DMS79 (cell line): ENCODE data around the gene ZNF333.
"Not testable (repeated sequence)": the region's sequence is repeated elsewhere in the genome, so short reads cannot be mapped to it uniquely, and the experiment has no call there.

Experiments
- DNase-seq: peaks from one replicate; lab custom pipeline; 2025; lab: John Stamatoyannopoulos, UW

ZNF333 gene

DNA sequence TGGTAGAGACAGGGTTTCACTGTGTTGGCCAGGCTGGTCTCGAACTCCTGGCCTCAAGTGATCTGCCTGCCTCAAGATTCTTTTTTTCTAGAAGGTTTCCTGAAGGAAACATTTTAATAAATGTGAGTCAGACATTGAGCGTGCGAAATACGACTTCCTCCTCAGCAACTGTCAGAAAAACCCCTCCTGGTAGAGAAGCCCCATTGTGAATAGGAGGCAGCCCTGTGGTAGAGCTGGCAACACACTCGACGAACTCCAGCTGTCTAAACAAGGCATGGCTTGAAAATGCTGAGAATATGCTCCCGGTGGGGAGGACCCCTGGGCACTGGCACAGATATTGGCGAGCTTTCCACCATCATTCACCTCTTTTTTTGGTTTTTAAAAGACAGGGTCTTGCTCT, 9.8 kb downstream of the ZNF333 start:
- DNase-seq = no peak

DNA sequence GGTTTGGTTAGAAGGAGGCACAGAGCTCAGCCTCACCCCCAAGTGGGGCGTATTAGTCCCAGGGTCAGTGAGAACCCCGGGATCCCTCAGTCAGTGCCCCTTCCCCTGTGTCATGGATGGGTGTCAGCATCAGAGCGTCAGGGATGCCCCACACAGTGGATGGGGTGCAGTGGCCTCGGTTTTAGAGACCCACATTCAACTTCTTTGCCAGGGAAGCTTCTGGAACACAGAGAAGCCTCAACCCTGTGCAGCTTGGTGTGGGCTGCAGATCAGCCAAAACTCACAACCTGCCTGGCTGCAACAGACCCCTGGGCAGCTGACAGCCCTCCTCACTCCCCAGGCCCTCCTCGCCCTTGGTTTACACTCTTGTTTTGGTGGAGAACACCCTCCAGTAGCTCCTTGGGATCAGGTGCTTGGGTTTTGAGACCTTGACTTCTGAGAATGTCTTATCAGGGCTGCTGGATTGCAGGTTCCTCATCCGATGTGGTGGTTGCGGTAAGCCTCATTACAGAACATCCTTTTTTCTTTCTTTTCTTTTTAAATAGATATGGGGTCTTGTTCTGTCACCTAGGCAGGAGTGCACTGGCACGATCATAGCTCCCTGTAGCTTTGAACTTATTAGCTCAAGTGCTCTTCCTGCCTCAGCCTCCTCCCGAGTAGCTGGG, 11.0 kb downstream of the ZNF333 start:
- no peak for DNase-seq

DNA sequence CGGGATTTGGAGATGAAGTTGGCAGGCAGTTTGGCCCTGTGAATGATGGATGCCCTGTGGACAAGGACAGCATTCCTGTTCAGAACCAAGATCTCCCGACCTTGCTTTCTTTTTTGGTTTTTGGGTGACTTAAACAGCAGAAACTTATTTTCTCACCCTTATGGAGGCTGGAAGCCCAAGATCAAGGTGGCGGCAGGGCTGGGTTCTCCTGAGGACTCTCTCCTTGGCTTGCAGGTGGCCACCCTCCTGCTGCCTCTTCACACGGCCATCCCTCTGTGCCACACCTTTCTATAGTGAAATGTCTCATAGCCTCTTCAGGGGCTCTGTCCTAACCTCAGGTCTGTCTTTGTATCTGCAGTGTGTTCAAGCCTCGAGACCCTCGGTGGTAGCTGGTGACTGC, 14.0 kb downstream of the ZNF333 start:
- DNase-seq = no peak

DNA sequence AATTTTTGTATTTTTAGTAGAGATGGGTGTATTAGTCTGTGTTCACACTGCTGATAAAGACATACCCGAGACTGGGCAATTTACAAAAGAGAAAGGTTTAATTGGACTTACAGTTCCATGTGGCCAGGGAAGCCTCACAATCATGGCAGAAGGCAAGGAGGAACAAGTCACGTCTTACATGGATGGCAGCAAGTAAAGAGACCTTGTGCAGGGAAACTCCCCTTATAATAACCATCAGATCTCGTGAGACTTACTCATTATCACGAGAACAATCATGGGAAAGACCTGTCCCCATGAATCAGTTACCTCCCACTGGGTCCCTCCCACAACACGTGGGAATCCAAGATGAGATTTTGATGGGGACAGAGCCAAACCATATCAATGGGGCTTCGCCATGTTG, 14.6 kb downstream of the ZNF333 start:
- DNase-seq = no peak

DNA sequence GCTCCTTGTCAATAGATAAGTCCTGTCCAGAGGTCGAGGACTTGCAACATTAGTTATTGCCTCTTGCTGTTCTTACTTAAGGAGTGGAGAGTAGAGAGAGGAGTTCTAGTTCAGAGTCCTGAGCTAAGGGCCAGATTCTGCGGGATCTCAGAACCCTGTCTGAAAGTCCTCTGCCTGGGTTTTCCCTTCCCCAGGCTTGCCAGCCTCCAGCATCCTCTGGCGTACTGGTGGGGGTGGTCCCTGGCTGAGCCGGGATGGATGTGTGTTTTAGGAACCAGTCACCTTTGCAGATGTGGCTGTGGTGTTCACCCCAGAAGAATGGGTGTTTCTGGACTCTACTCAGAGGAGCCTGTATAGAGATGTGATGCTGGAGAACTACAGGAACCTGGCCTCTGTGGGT, 26.0 kb downstream of the ZNF333 start:
- no peak for DNase-seq

DNA sequence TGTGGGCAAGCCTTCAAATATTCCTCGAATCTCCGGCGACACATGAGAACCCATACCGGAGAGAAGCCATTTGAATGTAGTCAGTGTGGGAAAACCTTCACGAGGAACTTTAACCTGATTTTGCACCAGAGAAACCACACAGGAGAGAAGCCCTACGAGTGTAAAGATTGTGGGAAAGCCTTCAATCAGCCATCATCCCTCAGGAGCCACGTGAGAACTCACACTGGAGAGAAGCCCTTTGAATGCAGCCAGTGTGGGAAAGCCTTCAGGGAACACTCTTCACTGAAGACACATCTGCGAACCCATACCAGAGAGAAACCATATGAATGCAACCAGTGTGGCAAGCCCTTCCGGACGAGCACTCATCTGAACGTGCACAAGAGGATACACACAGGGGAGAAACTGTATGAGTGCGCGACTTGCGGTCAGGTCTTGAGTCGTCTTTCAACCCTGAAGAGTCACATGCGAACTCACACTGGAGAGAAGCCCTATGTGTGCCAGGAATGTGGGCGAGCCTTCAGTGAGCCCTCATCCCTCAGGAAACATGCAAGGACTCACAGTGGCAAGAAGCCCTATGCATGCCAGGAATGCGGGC, 28.8 kb downstream of the ZNF333 start:
- DNase-seq = no peak

DNA sequence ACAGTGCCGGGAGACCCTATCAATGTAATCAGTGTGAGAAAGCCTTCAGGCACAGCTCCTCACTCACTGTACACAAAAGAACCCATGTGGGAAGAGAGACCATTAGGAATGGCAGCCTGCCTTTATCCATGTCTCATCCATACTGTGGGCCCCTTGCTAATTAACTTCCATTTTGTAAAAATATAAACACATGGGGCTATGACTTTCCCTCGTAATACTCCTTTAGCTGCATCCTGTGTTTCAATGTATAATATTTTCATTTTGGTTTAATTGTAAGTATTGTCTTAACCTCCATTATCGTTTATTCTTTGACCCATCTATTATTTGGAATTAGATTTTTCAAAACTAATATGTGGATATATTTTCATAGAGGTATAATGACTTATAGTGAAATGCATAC, 29.3 kb downstream of the ZNF333 start:
- no peak for DNase-seq

DNA sequence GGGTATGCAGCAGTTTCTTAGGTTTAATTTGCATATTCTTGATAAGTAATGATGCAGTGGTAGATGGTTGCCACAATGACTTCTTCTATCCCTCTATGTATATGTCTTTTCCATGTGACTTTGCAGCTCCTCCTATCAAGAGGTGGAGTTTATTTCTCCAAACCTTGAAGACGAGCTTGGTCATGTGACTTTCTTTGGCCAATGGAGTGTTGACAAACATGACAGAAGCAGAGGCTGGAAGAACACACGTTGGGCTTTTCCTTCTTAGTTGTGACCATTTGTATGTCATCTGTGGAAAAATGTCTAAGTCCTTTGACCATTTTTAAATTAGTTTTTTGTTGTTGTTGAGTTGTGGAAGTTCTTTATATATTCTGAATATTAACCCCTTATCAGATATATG, 32.3 kb downstream of the ZNF333 start:
- no peak for DNase-seq

DNA sequence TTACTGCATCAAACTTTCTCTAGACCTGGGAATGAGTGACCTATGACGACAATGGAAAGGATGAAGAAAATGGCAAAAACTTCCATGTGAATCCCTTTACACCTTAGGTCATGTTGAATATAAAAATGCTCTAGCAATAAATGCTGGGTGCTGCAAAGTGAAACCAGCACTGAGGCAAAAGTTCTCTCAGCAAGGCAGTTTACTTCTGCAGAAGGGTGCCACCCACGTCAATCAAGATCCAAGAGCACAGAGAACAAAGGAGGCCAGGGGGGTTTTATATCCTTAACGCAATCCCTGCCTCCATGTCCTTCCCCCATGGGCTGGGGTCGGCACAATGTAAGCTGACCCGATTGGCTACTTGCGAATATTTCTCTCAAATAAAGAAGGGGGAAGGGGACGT, 38.7 kb downstream of the ZNF333 start:
- no peak for DNase-seq

DNA sequence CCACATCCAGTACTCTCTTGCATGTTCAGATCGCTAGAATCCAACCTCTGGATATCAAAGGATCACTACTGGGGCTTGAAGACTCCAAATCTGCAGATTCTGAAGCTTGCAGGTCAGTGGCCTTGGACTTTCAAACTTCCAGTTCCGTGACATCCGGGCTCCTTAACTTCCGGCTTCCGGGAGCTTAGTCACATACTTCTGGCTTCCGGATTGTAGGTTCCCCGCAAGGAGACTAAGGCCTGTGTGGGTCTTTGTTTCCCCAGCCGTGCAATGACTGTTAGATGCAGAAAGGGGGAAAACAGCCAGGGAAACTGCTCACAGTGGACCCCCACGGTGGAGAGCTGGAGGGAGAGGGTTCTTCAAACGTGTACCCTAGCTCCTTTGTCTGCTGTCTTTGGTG, 41.4 kb downstream of the ZNF333 start:
- DNase-seq = no peak

DNA sequence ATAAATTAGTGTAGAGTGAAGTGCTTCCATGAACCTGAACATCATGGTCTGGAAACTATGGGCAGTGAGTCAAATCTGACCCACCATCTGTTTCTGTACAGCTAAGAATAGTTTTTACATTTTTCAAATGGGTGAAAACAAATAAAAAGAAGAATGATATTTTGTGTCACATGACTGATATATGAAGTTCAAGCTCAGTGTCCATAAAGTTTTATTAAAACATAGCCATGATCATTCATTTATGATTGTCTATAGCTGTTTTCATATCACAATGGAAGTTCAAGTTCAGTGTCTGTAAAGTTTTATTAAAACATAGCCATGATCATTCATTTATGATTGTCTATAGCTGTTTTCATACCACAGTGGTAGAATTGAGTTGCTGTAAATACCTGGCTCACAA, 42.7 kb downstream of the ZNF333 start:
- DNase-seq = no peak

DNA sequence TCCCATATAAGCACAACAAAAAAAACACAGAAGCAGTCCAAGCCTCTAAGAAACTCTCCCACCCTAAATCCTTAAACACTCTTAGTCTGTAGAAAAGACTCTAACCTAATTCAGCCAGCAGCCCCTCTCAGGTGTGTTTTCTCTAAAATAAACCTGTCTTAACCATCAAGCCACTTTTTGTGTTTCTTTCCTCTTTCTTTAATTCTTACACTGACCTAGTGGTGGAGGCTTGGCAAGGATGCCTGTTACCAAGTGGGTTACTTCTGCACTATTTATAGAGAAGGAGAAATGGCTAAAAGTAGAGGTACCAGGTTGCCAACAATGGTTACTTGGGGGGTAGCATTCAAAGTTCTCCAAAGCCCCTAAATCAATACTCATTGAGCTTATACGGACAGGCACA, 43.7 kb downstream of the ZNF333 start:
- DNase-seq = no peak

DNA sequence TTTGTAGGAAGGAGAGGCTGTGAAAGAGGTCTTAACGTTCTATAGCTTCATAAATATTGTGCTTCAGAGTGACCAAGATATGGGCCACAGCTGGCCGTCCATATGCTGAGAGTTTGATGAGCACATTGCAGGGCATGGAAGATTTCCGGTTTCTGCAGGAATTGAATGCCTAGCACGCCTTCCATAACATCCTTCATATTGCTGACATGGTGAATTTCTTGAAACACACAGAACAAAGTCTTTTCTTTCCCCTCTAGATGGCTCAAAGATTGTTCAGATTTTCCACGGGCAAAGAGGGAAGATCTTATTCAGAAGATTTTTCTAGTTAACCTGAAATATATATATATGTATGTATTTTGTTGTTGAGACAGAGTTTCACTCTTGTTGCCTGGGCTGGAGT, 46.1 kb downstream of the ZNF333 start:
- DNase-seq = no peak

DNA sequence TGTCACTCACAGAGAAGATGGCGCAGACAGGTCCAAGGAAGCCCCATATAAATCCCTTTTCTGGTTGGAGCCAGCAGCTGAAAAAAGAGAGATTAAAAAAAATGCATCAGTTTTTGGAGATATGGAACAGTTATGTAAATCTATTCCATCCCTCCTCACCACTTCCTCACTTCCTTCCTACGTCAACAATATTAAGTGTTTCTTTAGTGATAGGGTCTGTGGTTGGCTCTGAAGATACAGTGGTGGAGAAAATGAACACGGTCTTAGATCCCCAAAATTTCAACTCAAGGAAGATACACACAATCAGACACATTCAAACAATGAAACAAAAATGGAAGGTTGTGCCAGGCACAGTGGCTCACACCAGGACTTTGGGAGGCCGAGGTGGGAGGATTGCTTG, 57.0 kb downstream of the ZNF333 start:
- DNase-seq = no peak

DNA sequence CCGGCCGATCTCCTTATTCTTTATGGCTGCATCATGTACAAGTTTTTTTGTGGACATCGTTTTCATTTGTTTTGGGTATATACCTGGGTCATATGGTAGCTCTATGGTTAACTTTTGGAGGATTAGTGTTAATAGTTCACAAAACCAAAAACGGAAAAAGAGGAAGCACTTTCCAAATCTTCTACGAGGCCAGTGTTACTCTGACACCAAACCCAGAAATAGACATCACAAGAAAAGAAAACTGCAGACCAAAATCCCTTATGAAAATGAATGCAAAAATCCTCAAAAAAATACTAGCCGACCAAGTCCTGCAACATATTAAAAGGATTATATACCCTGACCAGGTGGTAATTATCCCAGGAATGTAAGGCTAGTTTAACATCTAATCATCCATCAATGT, 58.8 kb downstream of the ZNF333 start:
- no peak for DNase-seq

DNA sequence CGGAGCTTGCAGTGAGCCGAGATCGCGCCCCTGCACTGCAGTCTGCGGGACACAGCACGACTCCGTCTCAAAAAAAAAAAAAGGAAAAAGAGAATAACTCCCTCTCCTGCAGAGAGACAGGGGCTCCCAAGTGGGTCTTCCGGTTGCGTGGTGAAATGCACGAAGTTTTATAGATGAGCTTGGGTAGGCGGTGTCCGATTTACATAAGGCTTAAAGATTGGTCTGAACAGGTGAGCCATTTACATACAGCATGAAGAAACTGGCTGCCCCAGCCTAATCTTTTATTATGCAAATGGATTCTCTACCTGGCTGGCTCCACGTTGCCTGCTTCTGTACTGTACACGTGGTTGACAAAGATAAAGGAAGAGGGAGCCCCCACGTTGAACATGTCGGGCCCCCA, 69.0 kb downstream of the ZNF333 start:
- DNase-seq = peak; percentile 60

DNA sequence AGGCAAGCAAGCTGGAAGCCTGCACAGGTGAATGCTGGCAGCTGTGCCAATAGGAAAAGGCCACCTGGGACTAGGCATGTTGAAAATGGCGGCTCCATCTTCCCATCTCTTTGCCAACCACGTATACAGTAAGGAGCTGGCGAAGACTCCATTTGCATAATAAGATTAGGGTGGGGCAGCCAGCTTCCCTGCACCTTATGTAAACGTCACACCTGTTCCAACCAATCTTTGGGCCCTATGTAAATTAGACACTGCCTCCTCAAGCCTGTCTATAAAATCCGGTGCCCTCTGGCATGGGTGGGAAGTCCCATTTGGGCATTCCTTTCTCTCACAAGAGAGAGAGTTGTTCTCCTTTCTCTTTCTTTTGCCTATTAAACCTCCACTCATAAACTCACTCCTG, 71.8 kb downstream of the ZNF333 start:
- no peak for DNase-seq

DNA sequence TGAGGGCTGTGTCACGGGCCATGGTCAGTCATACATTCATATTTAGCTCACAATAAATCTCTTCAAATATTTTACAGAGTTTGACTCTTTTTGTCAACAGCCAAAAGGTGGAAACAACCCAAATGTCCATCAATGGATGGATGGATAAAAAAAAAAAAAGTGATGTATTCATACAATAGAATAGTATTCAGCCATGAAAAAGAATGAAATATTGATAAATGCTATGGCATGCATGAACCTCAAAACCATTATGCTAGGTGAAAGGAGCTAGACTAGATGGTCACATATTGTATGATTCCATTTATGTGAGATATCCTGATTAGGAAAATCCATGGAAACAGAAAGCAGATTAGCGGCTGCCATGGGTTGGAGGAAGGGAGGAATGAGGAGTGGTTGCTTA, 72.3 kb downstream of the ZNF333 start:
- DNase-seq = no peak

DNA sequence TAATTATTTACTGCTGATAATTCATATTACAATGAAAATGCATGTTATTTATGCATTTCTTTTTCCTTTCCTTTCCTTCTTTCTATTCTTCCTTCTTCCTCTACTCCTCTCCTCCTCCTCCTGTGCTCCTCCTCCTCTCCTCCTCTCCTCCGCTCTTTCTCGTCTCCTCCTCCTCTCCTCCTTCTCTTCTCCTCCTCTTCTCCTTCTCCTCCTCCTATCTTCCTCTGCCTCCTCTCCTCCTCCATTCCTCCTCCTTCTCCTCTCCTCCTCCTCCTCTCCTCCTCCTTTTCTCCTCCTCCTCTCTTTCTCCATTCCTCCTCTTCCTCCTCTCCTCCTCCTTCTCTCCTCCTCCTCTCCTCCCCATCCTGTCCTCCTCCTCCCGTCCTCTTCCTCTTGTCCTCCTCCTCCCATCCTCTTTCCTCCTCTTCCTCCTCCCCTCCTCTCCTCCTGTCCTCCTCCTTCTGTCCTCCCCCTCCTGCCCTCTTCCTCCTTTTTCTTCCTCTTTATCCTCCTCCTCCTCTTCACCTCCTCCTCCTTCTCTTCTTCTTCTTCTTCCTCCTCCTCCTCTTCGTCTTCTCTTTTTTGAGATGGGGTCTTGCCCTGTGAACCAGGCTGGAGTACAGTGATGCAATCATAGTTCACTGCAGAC, 73.8 kb downstream of the ZNF333 start:
- DNase-seq = no peak

DNA sequence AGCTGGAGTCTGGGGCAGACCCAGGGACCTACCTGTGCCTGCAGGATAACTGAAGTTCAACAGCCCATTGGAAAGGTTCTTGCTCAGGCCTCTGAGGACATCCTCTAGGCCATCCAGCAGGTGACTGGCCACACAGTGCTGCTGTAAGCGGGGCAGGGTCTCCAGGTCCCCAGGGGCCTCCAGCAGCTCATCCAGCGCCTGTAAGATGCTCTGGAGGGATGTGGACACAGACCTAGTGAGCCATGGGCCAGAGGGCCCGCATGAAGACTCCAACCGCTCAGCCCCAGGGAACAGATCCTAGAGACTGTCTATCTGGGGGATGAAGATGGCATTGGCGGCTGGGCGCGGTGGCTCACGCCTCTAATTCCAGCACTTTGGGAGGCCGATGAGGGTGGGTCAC, 74.6 kb downstream of the ZNF333 start:
- DNase-seq = no peak

DNA sequence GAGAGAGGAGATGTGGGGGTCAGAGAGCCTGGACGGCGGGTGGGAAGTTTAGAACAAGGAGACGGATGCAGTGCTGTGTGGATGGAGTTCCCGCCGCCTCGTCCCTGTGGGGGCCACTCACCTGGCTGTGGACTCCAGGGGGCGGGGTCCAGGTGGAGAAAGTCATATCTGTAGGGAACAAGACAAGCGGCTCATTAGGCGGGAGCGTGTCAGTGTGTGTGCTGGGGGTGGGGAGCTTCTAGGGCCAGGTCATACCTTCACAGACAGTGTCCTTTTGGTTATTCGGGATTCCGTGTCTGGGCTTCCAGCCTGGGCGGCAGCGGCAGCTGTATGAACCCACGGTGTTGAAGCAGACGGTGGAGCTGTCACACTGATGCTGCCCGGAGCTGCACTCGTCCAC, 75.6 kb downstream of the ZNF333 start:
- DNase-seq = not testable (repeated sequence)

DNA sequence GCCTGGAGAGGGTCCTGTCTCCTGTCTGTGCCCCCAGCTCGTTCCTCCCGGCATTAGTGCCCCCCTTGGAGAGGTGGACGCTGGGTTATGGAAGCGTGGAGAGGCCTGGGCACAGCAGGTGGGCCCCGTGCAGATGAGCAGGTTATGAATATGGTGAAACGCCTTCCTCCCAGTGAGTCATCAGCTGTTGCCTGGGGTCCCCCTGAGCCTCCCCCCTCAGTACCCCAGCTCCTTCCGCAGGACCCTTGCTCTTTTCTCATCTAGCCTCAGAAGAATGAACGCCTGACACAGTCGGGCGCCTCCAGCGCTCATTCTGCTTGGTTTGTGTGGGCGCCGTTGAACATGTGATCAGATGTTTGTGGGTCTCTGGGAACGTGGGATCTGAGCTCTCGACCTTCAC, 76.0 kb downstream of the ZNF333 start:
- DNase-seq = not testable (repeated sequence)

DNA sequence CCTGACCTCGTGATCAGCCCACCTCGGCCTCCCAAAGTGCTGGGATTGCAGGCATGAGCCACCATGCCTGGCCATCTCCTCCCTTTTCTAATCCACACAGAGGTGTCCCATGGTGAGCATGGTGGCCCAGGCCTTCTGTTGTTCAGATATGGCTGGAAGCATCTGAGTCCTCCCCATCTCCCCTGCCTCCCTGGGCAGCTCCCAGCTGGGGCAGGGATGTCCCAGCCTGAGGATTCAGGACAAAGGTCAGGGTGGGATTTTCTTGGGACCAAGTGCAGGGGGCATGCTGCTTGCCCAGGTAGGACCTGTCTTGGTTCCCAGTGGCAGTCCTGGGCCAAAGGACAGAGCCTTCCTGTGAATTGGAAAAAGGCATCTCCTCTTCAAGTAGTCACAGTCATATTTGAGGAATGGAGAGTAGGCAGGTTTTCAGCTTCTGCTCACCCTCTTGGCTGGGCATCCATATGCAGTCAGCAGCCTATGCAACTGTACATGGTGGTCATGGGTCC, 77.7 kb downstream of the ZNF333 start:
- DNase-seq = no peak

DNA sequence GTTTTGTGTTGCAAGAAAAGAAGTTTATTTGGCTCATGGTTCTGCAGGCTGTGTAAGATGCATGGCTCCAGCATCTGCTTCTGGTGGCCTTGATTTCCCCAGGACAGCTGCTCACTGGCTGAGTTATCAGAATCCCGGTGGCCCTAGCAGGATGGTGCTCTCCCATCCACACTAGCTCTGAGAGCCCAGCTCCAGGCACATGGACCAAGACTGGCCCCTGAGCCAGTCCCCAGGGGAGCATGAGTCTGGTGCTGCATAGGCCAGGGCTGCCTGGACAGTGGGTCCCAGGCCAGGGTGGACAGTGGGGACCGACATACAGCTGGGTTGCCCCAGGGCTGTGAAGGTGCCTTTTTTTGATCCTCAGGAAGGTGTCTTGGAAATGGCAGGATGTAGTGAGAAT, 78.2 kb downstream of the ZNF333 start:
- DNase-seq = no peak
